ENCODE data around the gene SLC39A11.
"Not testable (repeated sequence)": the region's sequence is repeated elsewhere in the genome, so short reads cannot be mapped to it uniquely, and the experiment has no call there.

The SLC39A11 gene

GRCh38 chr17:72822358-72823023 lies 270.0 kb downstream of the SLC39A11 start:
- no peak for DNase-seq

GRCh38 chr17:72816406-72816805 lies 276.1 kb downstream of the SLC39A11 start:
- DNase-seq = no peak

GRCh38 chr17:72813481-72813880 lies 279.0 kb downstream of the SLC39A11 start:
- DNase-seq = no peak

GRCh38 chr17:72812823-72813222 lies 279.7 kb downstream of the SLC39A11 start:
- no peak for DNase-seq

- DNase-seq = no peak
Observed at GRCh38 chr17:72811976-72812687, 280.4 kb downstream of the SLC39A11 start.

GRCh38 chr17:72810991-72811508 lies 281.4 kb downstream of the SLC39A11 start:
- DNase-seq = no peak

- DNase-seq = no peak
Observed at GRCh38 chr17:72806011-72806410, 286.5 kb downstream of the SLC39A11 start.

GRCh38 chr17:72804949-72805707 lies 287.4 kb downstream of the SLC39A11 start:
- DNase-seq = no peak

- no peak for DNase-seq
Observed at GRCh38 chr17:72802726-72803125, 289.8 kb downstream of the SLC39A11 start.

GRCh38 chr17:72797142-72797541 lies 295.3 kb downstream of the SLC39A11 start:
- no peak for DNase-seq

- DNase-seq = no peak
Observed at GRCh38 chr17:72795941-72796340, 296.5 kb downstream of the SLC39A11 start.

- DNase-seq = no peak
Observed at GRCh38 chr17:72794152-72794551, 298.3 kb downstream of the SLC39A11 start.

GRCh38 chr17:72792771-72793170 lies 299.7 kb downstream of the SLC39A11 start:
- DNase-seq = no peak

GRCh38 chr17:72790190-72790589 lies 302.3 kb downstream of the SLC39A11 start:
- DNase-seq = no peak

- no peak for DNase-seq
Observed at GRCh38 chr17:72789711-72790110, 302.8 kb downstream of the SLC39A11 start.

- DNase-seq = no peak
Observed at GRCh38 chr17:72788950-72789585, 303.4 kb downstream of the SLC39A11 start.

GRCh38 chr17:72786209-72786608 lies 306.3 kb downstream of the SLC39A11 start:
- DNase-seq = no peak

GRCh38 chr17:72782985-72783701 lies 309.3 kb downstream of the SLC39A11 start:
- no peak for DNase-seq

- not testable (repeated sequence) for DNase-seq
Observed at GRCh38 chr17:72782437-72782836, 310.1 kb downstream of the SLC39A11 start.

- DNase-seq = no peak
Observed at GRCh38 chr17:72778169-72779151, 314.0 kb downstream of the SLC39A11 start.

- no peak for DNase-seq
Observed at GRCh38 chr17:72775919-72776318, 316.6 kb downstream of the SLC39A11 start.

Data from stimulated activated CD4-positive, alpha-beta T cell treated with anti-CD3 and anti-CD28 coated beads, Interleukin-2, amount 100 ng/mL, for 24 hours (primary cell).